Sciatic nerve (tissue), 2 donors: Measurements from ENCODE around the gene LRRC57. TPM values are rescaled to one million over a fixed set of nuclear protein-coding genes. Genes with fewer than 3 reads are reported as not detected.

Source experiments
- ATAC-seq: fragments of 200-7000 bp; cut with Tn5 transposase; one replicate; pipeline ENCODE4 v1.9.1; 2020; ENCODE audit warnings: mild to moderate bottlenecking, moderate library complexity
- DNase-seq: peaks from one replicate; pipeline ENCODE4 v3.0.0-alpha.2; 2020; ENCODE audit warnings: low spot score
- intact Hi-C: fragments of 100-400 bp; cut with DNase I; formaldehyde crosslinking; loops from one replicate; pipeline ENCODE4 v1.14.2; 2022
- total RNA-seq: library from RNA; stranded (reverse); fragmentation: NEBNext Ultra II Directional; extraction: Animal tissue kit (Norgen Biotek cat#: 25700); gene quantifications from one replicate; pipeline ENCODE4 v1.2.1, GENCODE V29; 2021
- donor health status: DM: no; HTN: no; CAD: no.
- donor health status: DM: no; HTN: no; CAD: no.

Gene LRRC57
- total RNA-seq, result 19.8 TPM

- ATAC-seq (peak; percentile 96), DNase-seq (peak; percentile 93)
- intact Hi-C loops, result no loop called here
Observed at GRCh38 chr15:42548249-42549031, at the start of gene LRRC57, which contains the start of gene HAUS2. Gene LRRC57, minus strand, starts transcription at chr15:42548793. Its CDS starts 359 bp downstream, at chr15:42548434. Gene HAUS2, plus strand, starts transcription at chr15:42548838. Its CDS starts 35 bp downstream, at chr15:42548873.

GRCh38 chr15:42595626-42596240 lies 47.1 kb upstream of the LRRC57 start:
- ATAC-seq (no peak), DNase-seq (no peak)
- intact Hi-C loops, result no loop called here

- ATAC-seq (no peak), DNase-seq (no peak)
- intact Hi-C loops, result no loop called here
Observed at GRCh38 chr15:42594095-42594494, 45.5 kb upstream of the LRRC57 start.

- peak; percentile 69 for DNase-seq
- peak; percentile 95 for ATAC-seq
- intact Hi-C loops, result no loop called here
Observed at GRCh38 chr15:42593143-42593542, 44.5 kb upstream of the LRRC57 start.

GRCh38 chr15:42592716-42593115 lies 44.1 kb upstream of the LRRC57 start:
- intact Hi-C loops, result no loop called here
- ATAC-seq (no peak), DNase-seq (no peak)

GRCh38 chr15:42591238-42591934 lies 42.8 kb upstream of the LRRC57 start:
- no peak for DNase-seq
- intact Hi-C loops, result no loop called here
- ATAC-seq, result no peak

GRCh38 chr15:42590619-42591237 lies 42.1 kb upstream of the LRRC57 start:
- DNase-seq (no peak), ATAC-seq (no peak)
- intact Hi-C loops, result no loop called here

GRCh38 chr15:42584031-42584765 lies 35.6 kb upstream of the LRRC57 start:
- intact Hi-C loops, result no loop called here
- DNase-seq, result no peak
- ATAC-seq, result no peak

- ATAC-seq (no peak), DNase-seq (no peak)
- intact Hi-C loops, result no loop called here
Observed at GRCh38 chr15:42582569-42583375, 34.2 kb upstream of the LRRC57 start.

GRCh38 chr15:42581272-42581730 lies 32.7 kb upstream of the LRRC57 start:
- intact Hi-C loops, result no loop called here
- peak; percentile 92 for DNase-seq
- ATAC-seq, result peak; percentile 94

GRCh38 chr15:42578984-42579537 lies 30.5 kb upstream of the LRRC57 start:
- DNase-seq (no peak), ATAC-seq (no peak)
- intact Hi-C loops, result no loop called here

- intact Hi-C loops, result no loop called here
- ATAC-seq (peak; percentile 3), DNase-seq (no peak)
Observed at GRCh38 chr15:42577514-42578031, 29.0 kb upstream of the LRRC57 start.

- DNase-seq (no peak), ATAC-seq (no peak)
- intact Hi-C loops, result no loop called here
Observed at GRCh38 chr15:42576776-42577175, 28.2 kb upstream of the LRRC57 start.

- ATAC-seq (no peak), DNase-seq (no peak)
- intact Hi-C loops, result no loop called here
Observed at GRCh38 chr15:42576040-42576594, 27.5 kb upstream of the LRRC57 start.

GRCh38 chr15:42575188-42576039 lies 26.8 kb upstream of the LRRC57 start, which contains the start of gene STARD9:
Gene STARD9, plus strand, starts transcription at chr15:42575606. Its CDS starts 110 bp downstream, at chr15:42575716.
- ATAC-seq (peak; percentile 96), DNase-seq (peak; percentile 99)
- intact Hi-C loops, result no loop called here

GRCh38 chr15:42558739-42559138 lies 10.1 kb upstream of the LRRC57 start:
- DNase-seq (no peak), ATAC-seq (no peak)
- intact Hi-C loops, result no loop called here
